SK-N-MC (cell line): Measurements from ENCODE around the gene L3MBTL4.

Experiments
- EZH2 ChIP-seq: fragments of 200-600 bp; sonication (generic); IDR thresholded peaks from one replicate; pipeline ENCODE4 v1.6.1; 2017; ENCODE audit warnings: antibody characterized with exemption
- POLR2AphosphoS5 ChIP-seq: IDR thresholded peaks from 2 replicates; pipeline ENCODE4 v1.6.1; 2012; ENCODE audit warnings: mild to moderate bottlenecking, low read depth, low read length, borderline replicate concordance

DNA sequence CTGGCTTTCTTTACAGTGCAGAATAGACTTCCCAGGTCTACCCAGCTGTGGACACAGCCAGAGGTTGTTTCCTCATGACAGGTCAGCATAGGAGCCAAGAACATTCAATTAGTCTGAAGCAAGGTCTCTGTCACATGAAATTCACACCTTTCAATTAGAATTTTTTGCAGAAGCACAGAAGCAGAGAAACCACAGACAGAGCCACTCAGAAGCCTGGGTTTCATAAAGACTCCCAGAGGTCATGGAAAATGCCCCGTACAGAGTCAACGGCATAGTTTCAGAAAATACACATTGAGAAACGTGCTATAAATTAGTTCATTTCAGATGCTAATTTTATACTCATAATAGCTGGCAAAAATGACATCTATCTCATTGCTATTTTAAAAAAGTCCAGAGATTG lies 432.4 kb downstream of the L3MBTL4 start:
- TF ChIP-seq POLR2AphosphoS5 (no peak), EZH2 (no peak)
